Mesenchymal stem cell (in vitro differentiated cells and primary cell): ENCODE data around the gene ERRFI1.
A peak's percentile ranks its signal among the peaks of the same experiment; 100 is the strongest.
"Not testable (repeated sequence)": the region's sequence is repeated elsewhere in the genome, so short reads cannot be mapped to it uniquely, and the experiment has no call there.

Experiments used
- DNase-seq: peaks from one replicate; pipeline ENCODE4 v3.0.0-alpha.2; 2013
- H2AFZ ChIP-seq: one replicate; pipeline ENCODE4 v1.6.1; 2013; ENCODE audit warnings: low read depth, mild to moderate bottlenecking, control low read depth, inconsistent platforms, low read length, moderate library complexity
- H2AK5ac ChIP-seq: 2 replicates; pipeline ENCODE4 v1.6.1; 2013; ENCODE audit warnings: low read length, moderate library complexity, mild to moderate bottlenecking, inconsistent platforms; ENCODE audit not compliant: severe bottlenecking
- H2BK120ac ChIP-seq: one replicate; pipeline ENCODE4 v1.6.1; 2013; ENCODE audit warnings: low read depth, mild to moderate bottlenecking, inconsistent platforms, low read length, moderate library complexity
- H2BK12ac ChIP-seq, 2 experiments: one replicate each; pipeline ENCODE4 v1.6.1; 2013; ENCODE audit warnings: inconsistent platforms in 2 of 2, low read length in 2 of 2, mild to moderate bottlenecking in 2 of 2, moderate library complexity in 2 of 2, control low read depth in 1 of 2
- H2BK15ac ChIP-seq: one replicate; pipeline ENCODE4 v1.6.1; 2013; ENCODE audit warnings: mild to moderate bottlenecking, low read depth, inconsistent platforms; ENCODE audit not compliant: poor library complexity, severe bottlenecking
- H2BK5ac ChIP-seq: 2 replicates; pipeline ENCODE4 v1.6.1; 2013; ENCODE audit warnings: low read depth, mild to moderate bottlenecking, low read length, control low read depth, inconsistent platforms; ENCODE audit not compliant: poor library complexity, severe bottlenecking
- H3K14ac ChIP-seq, 2 experiments: one replicate each; pipeline ENCODE4 v1.6.1; 2013; ENCODE audit warnings: inconsistent platforms in 2 of 2, low read length in 2 of 2, control low read depth in 1 of 2, mild to moderate bottlenecking in 1 of 2, moderate library complexity in 1 of 2
- H3K18ac ChIP-seq, 2 experiments: one replicate each; pipeline ENCODE4 v1.6.1; 2013; ENCODE audit warnings: inconsistent platforms in 2 of 2, low read length in 2 of 2, control low read depth in 1 of 2, low read depth in 1 of 2, mild to moderate bottlenecking in 1 of 2
- H3K23ac ChIP-seq, 2 experiments: one replicate each; pipeline ENCODE4 v1.6.1; 2013; ENCODE audit warnings: inconsistent platforms in 2 of 2, low read length in 2 of 2, mild to moderate bottlenecking in 2 of 2, moderate library complexity in 2 of 2, control low read depth in 1 of 2
- H3K27ac ChIP-seq: 2 replicates; pipeline ENCODE4 v1.5.1; 2013; ENCODE audit warnings: mild to moderate bottlenecking, moderate library complexity, low read length, control low read depth, inconsistent platforms; ENCODE audit not compliant: poor library complexity, severe bottlenecking
- H3K27me3 ChIP-seq, 2 experiments: 2 replicates each; pipeline versions ENCODE4 v1.6.1 to v1.7.0; 2013; ENCODE audit warnings: low read length in 2 of 2, mild to moderate bottlenecking in 2 of 2, moderate library complexity in 2 of 2, control low read depth in 1 of 2, inconsistent platforms in 1 of 2; ENCODE audit not compliant: control insufficient read depth in 1 of 2, insufficient read depth in 1 of 2
- H3K36me3 ChIP-seq, 2 experiments: 2 replicates each; pipeline versions ENCODE4 v1.6.1 to v1.7.0; 2013; ENCODE audit warnings: low read length in 2 of 2, control low read depth in 1 of 2, inconsistent platforms in 1 of 2, low read depth in 1 of 2, mild to moderate bottlenecking in 1 of 2; ENCODE audit not compliant: insufficient read depth in 2 of 2, control insufficient read depth in 1 of 2
- H3K4ac ChIP-seq, 2 experiments: one replicate each; pipeline ENCODE4 v1.6.1; 2013; ENCODE audit warnings: inconsistent platforms in 2 of 2, low read length in 2 of 2, mild to moderate bottlenecking in 2 of 2, moderate library complexity in 2 of 2, control low read depth in 1 of 2, low read depth in 1 of 2
- H3K4me1 ChIP-seq: 2 replicates; pipeline ENCODE4 v1.6.1; 2013; ENCODE audit warnings: low read depth, low read length, control low read depth; ENCODE audit not compliant: control insufficient read depth, insufficient read depth
- H3K4me2 ChIP-seq: 2 replicates; pipeline ENCODE4 v1.6.1; 2013; ENCODE audit warnings: low read length, mild to moderate bottlenecking, inconsistent platforms; ENCODE audit not compliant: poor library complexity, severe bottlenecking
- H3K4me3 ChIP-seq, 2 experiments: 2 replicates each; pipeline versions ENCODE4 v1.5.1 to v1.7.0; 2013; ENCODE audit warnings: low read length in 2 of 2, mild to moderate bottlenecking in 2 of 2, control low read depth in 1 of 2, low read depth in 1 of 2; ENCODE audit not compliant: insufficient read depth in 1 of 2
- H3K79me1 ChIP-seq: replicated peaks from 2 replicates; pipeline ENCODE4 v1.6.1; 2013; ENCODE audit warnings: mild to moderate bottlenecking, control low read depth, low read length, inconsistent platforms; ENCODE audit not compliant: poor library complexity, severe bottlenecking
- H3K9ac ChIP-seq: 2 replicates; pipeline ENCODE4 v1.7.0; 2013; ENCODE audit warnings: mild to moderate bottlenecking, low read length, moderate library complexity
- H3K9me3 ChIP-seq: 2 replicates; pipeline ENCODE4 v1.7.0; 2013; ENCODE audit warnings: mild to moderate bottlenecking, low read length; ENCODE audit not compliant: control insufficient read depth
- H4K8ac ChIP-seq: one replicate; pipeline ENCODE4 v1.6.1; 2013; ENCODE audit warnings: inconsistent platforms, mild to moderate bottlenecking, low read length, moderate library complexity
- H4K91ac ChIP-seq: one replicate; pipeline ENCODE4 v1.6.1; 2013; ENCODE audit warnings: mild to moderate bottlenecking, low read length, inconsistent platforms
- WGBS: methylation state at CpG from one replicate; pipeline ENCODE4 v1.1.7; 2013; ENCODE audit warnings: mixed read lengths; 5-methylcytosine and 5-hydroxymethylcytosine counted together

Gene ERRFI1

GRCh38 chr1:8057779-8058178, 31.7 kb upstream of the ERRFI1 start:
- Histone ChIP-seq H2BK12ac (peak overlapping the region; percentile 34 to 93), H2BK15ac (peak overlapping the region; percentile 36), H3K14ac (peak overlapping the region in 1 of 2 experiments; percentile 71), H4K8ac (peak overlapping the region; percentile 57), H4K91ac (peak overlapping the region; percentile 64), H3K4ac (peak overlapping the region; percentile 9 to 15), H2AK5ac (peak overlapping the region; percentile 36), H3K18ac (peak overlapping the region; percentile 1 to 81)
- H3K4me1 ChIP-seq, H3K36me3 ChIP-seq, DNase-seq, H2BK5ac ChIP-seq, H3K79me1 ChIP-seq, H3K9me3 ChIP-seq, H3K9ac ChIP-seq, H3K27me3 ChIP-seq, H3K4me2 ChIP-seq, H2BK120ac ChIP-seq, H2AFZ ChIP-seq, H3K27ac ChIP-seq, H3K23ac ChIP-seq, H3K4me3 ChIP-seq: not testable (repeated sequence)
- WGBS = 98% methylated on average over 7 of the region's 7 CpGs

- H2BK15ac ChIP-seq = no peak overlapping the region
- H2BK120ac ChIP-seq = no peak overlapping the region
- H4K8ac ChIP-seq = no peak overlapping the region
- H3K23ac ChIP-seq = no peak overlapping the region
- no peak overlapping the region for H2AFZ ChIP-seq
- H3K9me3 ChIP-seq = no peaks in the 10 kb centered on the region
- H2AK5ac ChIP-seq = no peak overlapping the region
- no peak overlapping the region for H2BK12ac ChIP-seq
- H3K18ac ChIP-seq = no peak overlapping the region
- H3K9ac ChIP-seq = no peak overlapping the region
- no peaks in the 10 kb centered on the region for H3K27me3 ChIP-seq
- H2BK5ac ChIP-seq = no peak overlapping the region
- no peak overlapping the region for H3K4me3 ChIP-seq
- H3K36me3 ChIP-seq = no peaks in the 10 kb centered on the region
- peaks cover 5% of the 10 kb centered on the region for H3K4me1 ChIP-seq
- H3K14ac ChIP-seq = no peak overlapping the region
- no peaks in the 10 kb centered on the region for H3K79me1 ChIP-seq
- 22% methylated on average over 3 of the region's 4 CpGs for WGBS
- no peak overlapping the region for H3K4ac ChIP-seq
- DNase-seq = peak; percentile 87
- no peak overlapping the region for H3K27ac ChIP-seq
- no peak overlapping the region for H3K4me2 ChIP-seq
- H4K91ac ChIP-seq = no peak overlapping the region
Measured at GRCh38 chr1:8055973-8056372, 29.9 kb upstream of the ERRFI1 start.

- Histone ChIP-seq H2AK5ac (no peak overlapping the region), H3K79me1 (no peaks in the 10 kb centered on the region), H3K23ac (no peak overlapping the region), H3K9ac (no peak overlapping the region), H3K4me1 (peaks cover 1% of the 10 kb centered on the region), H3K14ac (no peak overlapping the region), H3K4me3 (no peak overlapping the region), H2BK120ac (no peak overlapping the region), H2BK12ac (no peak overlapping the region), H3K4me2 (no peak overlapping the region), H3K36me3 (no peaks in the 10 kb centered on the region), H4K8ac (no peak overlapping the region), H3K27ac (no peak overlapping the region), H3K18ac (no peak overlapping the region), H2AFZ (no peak overlapping the region), H2BK5ac (no peak overlapping the region), H3K9me3 (no peaks in the 10 kb centered on the region), H3K27me3 (no peaks in the 10 kb centered on the region), H4K91ac (no peak overlapping the region), H3K4ac (no peak overlapping the region), H2BK15ac (no peak overlapping the region)
- DNase-seq = no peak
- 94% methylated on average over 2 of the region's 5 CpGs for WGBS
Measured at GRCh38 chr1:8053878-8054567, 27.9 kb upstream of the ERRFI1 start.

- H3K14ac ChIP-seq = no peak overlapping the region
- WGBS = 97% methylated on average over 4 of the region's 4 CpGs
- no peak overlapping the region for H3K18ac ChIP-seq
- no peak overlapping the region for H4K8ac ChIP-seq
- H2BK12ac ChIP-seq = peak overlapping the region in 1 of 2 experiments; percentile 14
- H2BK5ac ChIP-seq = no peak overlapping the region
- peaks cover 2% of the 10 kb centered on the region for H3K4me1 ChIP-seq
- H3K9ac ChIP-seq = no peak overlapping the region
- peak overlapping the region in 1 of 2 experiments; percentile 17 for H3K4ac ChIP-seq
- no peak for DNase-seq
- peak overlapping the region; percentile 2 for H2AK5ac ChIP-seq
- no peaks in the 10 kb centered on the region for H3K27me3 ChIP-seq
- H2BK120ac ChIP-seq = no peak overlapping the region
- no peaks in the 10 kb centered on the region for H3K79me1 ChIP-seq
- H3K4me2 ChIP-seq = no peak overlapping the region
- no peak overlapping the region for H3K4me3 ChIP-seq
- no peaks in the 10 kb centered on the region for H3K36me3 ChIP-seq
- H3K27ac ChIP-seq = no peak overlapping the region
- H4K91ac ChIP-seq = no peak overlapping the region
- H3K9me3 ChIP-seq = no peaks in the 10 kb centered on the region
- no peak overlapping the region for H3K23ac ChIP-seq
- H2AFZ ChIP-seq = no peak overlapping the region
- no peak overlapping the region for H2BK15ac ChIP-seq
Measured at GRCh38 chr1:8051650-8052049, 25.5 kb upstream of the ERRFI1 start.
